Large intestine (tissue), 12 donors: Measurements from ENCODE around the gene C6orf89. TPM values are rescaled to one million over a fixed set of nuclear protein-coding genes. Genes with fewer than 3 reads are reported as not detected.

Experiments
- DNase-seq, 2 donors: peaks; one replicate each; pipeline versions ENCODE4 v3.0.0 to v3.0.0-alpha.2; 2013
- H3K27ac ChIP-seq: one replicate; pipeline ENCODE4 v1.5.1; 2013; ENCODE audit warnings: low read length
- H3K27me3 ChIP-seq: 2 replicates; pipeline ENCODE4 v1.6.1; 2013; ENCODE audit warnings: low read length; ENCODE audit not compliant: control insufficient read depth, insufficient read depth
- H3K36me3 ChIP-seq: 2 replicates; pipeline ENCODE4 v1.6.1; 2013; ENCODE audit warnings: low read length; ENCODE audit not compliant: control insufficient read depth, insufficient read depth
- H3K4me1 ChIP-seq: one replicate; pipeline ENCODE4 v1.6.1; 2013; ENCODE audit warnings: low read length; ENCODE audit not compliant: control insufficient read depth, insufficient read depth
- H3K4me3 ChIP-seq: one replicate; pipeline ENCODE4 v1.5.1; 2013; ENCODE audit warnings: low read length
- H3K9me3 ChIP-seq: one replicate; pipeline ENCODE4 v1.6.1; 2013; ENCODE audit warnings: mild to moderate bottlenecking, low read depth, low read length, moderate library complexity; ENCODE audit not compliant: control insufficient read depth
- WGBS: methylation state at CpG from one replicate; pipeline ENCODE4 v1.1.5; 2013; ENCODE audit warnings: low lambda C conversion rate; ENCODE audit not compliant: insufficient coverage; 5-methylcytosine and 5-hydroxymethylcytosine counted together
- long read RNA-seq, 11 donors: transcript quantifications; one replicate each; lab custom pipeline, GENCODE V29; 2026
- polyA plus RNA-seq: library from polyadenylated mRNA; unstranded; fragments of 120-200 nt; gene quantifications from one replicate; pipeline ENCODE4 v1.2.1, GENCODE V29; 2013

Gene C6orf89, protein sequence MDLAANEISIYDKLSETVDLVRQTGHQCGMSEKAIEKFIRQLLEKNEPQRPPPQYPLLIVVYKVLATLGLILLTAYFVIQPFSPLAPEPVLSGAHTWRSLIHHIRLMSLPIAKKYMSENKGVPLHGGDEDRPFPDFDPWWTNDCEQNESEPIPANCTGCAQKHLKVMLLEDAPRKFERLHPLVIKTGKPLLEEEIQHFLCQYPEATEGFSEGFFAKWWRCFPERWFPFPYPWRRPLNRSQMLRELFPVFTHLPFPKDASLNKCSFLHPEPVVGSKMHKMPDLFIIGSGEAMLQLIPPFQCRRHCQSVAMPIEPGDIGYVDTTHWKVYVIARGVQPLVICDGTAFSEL
- 35.5 TPM for polyA plus RNA-seq
- long read RNA-seq, donor 1, full-length matches to known transcripts, result 6 of 6 reads
- long read RNA-seq, donor 1, partial matches to known transcripts, result 0 of 6 reads
- long read RNA-seq, donor 1, other reads (novel, unspliced or antisense), result 0 of 6 reads
- long read RNA-seq, donor 2, full-length matches to known transcripts, result 14 of 14 reads
- long read RNA-seq, donor 2, partial matches to known transcripts, result 0 of 14 reads
- long read RNA-seq, donor 2, other reads (novel, unspliced or antisense), result 0 of 14 reads
- long read RNA-seq, donor 3, full-length matches to known transcripts, result 15 of 15 reads
- long read RNA-seq, donor 3, partial matches to known transcripts, result 0 of 15 reads
- long read RNA-seq, donor 3, other reads (novel, unspliced or antisense), result 0 of 15 reads
- long read RNA-seq, donor 4, partial matches to known transcripts, result 0 of 3 reads
- long read RNA-seq, donor 4, other reads (novel, unspliced or antisense), result 0 of 3 reads
- long read RNA-seq, donor 5, full-length matches to known transcripts, result 5 of 5 reads
- long read RNA-seq, donor 5, partial matches to known transcripts, result 0 of 5 reads
- long read RNA-seq, donor 5, other reads (novel, unspliced or antisense), result 0 of 5 reads
- long read RNA-seq, donor 6, full-length matches to known transcripts, result 11 of 11 reads
- long read RNA-seq, donor 6, partial matches to known transcripts, result 0 of 11 reads
- long read RNA-seq, donor 6, other reads (novel, unspliced or antisense), result 0 of 11 reads
- long read RNA-seq, donor 7, transcript C6orf89-201 (8 exons, 1,309 nt), result major isoform, 5 of 5 reads
- long read RNA-seq, donor 7, partial matches to known transcripts, result 0 of 5 reads
- long read RNA-seq, donor 7, other reads (novel, unspliced or antisense), result 0 of 5 reads
- long read RNA-seq, donor 8, full-length matches to known transcripts, result 8 of 15 reads
- long read RNA-seq, donor 8, partial matches to known transcripts, result 7 of 15 reads
- long read RNA-seq, donor 8, other reads (novel, unspliced or antisense), result 0 of 15 reads
- long read RNA-seq, donor 9, full-length matches to known transcripts, result 10 of 19 reads
- long read RNA-seq, donor 9, partial matches to known transcripts, result 9 of 19 reads
- long read RNA-seq, donor 9, other reads (novel, unspliced or antisense), result 0 of 19 reads
- long read RNA-seq, donor 10, full-length matches to known transcripts, result 7 of 7 reads
- long read RNA-seq, donor 10, partial matches to known transcripts, result 0 of 7 reads
- long read RNA-seq, donor 10, other reads (novel, unspliced or antisense), result 0 of 7 reads
- long read RNA-seq, donor 11, full-length matches to known transcripts, result 7 of 7 reads
- long read RNA-seq, donor 11, partial matches to known transcripts, result 0 of 7 reads
- long read RNA-seq, donor 11, other reads (novel, unspliced or antisense), result 0 of 7 reads

DNA sequence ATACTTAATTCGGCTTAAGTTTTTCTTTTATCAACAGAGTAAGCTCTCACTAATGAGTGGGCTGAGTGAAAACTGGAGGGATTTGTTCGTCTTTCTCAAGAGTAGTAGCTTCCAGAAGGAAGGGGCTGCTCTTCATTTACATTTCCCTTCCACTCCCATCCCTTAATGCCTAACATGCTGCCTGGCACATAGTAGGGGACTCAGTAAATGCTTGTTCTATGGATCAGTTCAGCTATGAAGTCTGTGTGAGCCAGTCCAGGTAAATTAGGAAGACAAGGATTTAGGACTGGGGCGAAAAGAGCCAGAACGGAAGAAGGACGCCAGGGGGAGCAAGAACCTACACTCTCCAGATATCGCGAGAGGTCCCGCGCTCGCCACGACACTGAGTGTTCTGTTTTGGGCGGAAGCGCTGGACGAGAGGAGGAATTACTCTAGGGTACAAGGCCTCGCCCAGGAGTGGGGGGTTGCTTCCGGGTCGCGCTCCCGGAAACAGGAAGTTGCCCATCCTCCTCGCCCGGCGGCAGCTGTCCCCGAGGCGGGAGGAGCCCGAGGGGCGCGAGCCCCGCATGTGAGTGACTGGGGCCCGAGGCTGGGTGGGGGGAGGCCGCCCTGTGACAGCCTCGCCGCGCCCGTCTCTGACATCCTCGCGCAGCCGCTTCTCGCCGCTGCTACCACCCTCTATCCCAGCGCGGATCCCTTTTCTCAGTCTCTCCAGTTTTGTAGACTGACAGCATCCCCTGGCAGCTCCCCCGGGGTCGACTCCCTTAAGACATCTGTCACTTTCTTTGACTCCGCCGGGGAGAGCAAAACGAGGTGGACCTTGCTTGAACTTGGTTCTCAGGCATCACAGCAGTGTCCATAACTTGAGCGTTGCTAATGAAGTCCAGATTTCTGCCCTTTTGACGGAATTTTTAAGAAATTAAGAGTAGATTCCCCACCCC, at the start of gene C6orf89:
Gene C6orf89, plus strand, starts transcription at position 492 of the 941 bp plus-strand sequence. CDS start 13,493 bp downstream, outside the sequence.
- Histone ChIP-seq H3K4me3 (peak within 1 kb of the TSS; percentile 96), H3K4me1 (peaks cover 7% of the 10 kb centered on the region), H3K36me3 (no peaks in the 10 kb centered on the region), H3K9me3 (no peaks in the 10 kb centered on the region), H3K27ac (peak within 1 kb of the TSS; percentile 76), H3K27me3 (no peaks in the 10 kb centered on the region)
- DNase-seq, result peak; percentile 96 to 97
- 15% methylated on average over 4 of the region's 48 CpGs for WGBS

DNA sequence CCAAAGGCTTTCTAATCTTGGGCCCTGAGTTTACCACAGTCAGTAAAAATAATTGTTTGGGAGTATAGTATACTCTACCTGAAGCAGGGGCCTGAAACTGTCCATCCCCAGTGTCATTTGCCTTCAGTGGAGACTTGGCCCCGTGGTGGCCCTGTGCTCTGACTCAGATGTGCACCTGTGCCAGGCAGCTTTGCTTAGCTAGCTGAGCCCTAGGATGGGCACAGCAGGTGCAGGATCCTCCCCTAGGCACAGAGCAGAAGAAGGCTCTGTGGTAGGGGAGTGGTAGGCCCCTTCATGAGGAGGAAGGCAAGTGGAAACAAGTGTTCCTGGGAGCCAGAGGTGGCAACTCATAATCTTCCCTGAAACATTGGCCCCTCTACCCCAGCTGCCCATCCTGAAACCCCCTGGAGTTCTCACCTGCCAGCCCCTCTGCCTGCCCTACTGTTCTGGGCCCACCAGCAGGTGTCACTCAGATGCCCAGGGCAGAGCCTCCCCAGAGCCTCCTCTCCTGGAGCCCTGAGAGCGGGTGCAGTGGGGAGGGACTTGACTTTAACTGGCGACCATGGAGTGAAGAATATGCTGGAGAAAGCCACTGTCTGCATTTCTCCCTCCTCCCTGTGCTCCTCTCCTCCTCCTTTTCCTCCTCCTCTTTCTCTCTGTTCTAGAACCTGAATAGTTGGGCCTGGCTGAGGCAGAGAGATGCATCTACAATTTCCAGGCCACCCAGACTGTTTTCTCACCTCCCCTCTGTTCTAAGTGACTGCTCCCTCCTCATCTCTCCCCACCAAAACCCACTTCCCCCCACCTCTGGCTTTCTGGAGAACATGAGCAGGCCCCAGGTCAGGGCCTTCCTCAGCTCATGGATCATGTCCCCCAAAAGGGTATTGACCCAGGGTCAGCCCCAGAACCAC, 49.4 kb upstream of the C6orf89 start:
- Histone ChIP-seq H3K9me3 (peaks cover 12% of the 10 kb centered on the region), H3K27me3 (peaks cover 42% of the 10 kb centered on the region), H3K27ac (no peak overlapping the region), H3K36me3 (no peaks in the 10 kb centered on the region), H3K4me3 (no peak overlapping the region), H3K4me1 (peaks cover 15% of the 10 kb centered on the region)
- no peak for DNase-seq
- WGBS, result no CpG with 5 or more reads among the region's 3 CpGs

DNA sequence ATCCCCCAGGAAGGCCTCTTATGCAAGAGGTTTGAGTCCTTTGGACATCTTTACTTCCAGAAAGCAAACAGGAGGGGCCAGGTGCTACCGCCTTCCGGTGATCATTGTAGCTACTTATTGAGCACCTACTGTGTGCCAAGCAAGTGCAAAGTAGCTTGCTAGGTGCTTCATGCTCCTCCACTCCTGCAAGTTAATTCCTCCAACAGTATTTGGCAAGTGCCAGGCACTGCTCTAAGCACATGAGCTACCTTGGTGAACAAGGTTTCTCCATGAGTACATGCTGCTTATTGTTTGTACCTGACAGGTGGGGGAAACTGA, 48.8 kb upstream of the C6orf89 start:
- Histone ChIP-seq H3K4me3 (no peak overlapping the region), H3K36me3 (no peaks in the 10 kb centered on the region), H3K4me1 (peaks cover 15% of the 10 kb centered on the region), H3K9me3 (peaks cover 12% of the 10 kb centered on the region), H3K27ac (no peak overlapping the region), H3K27me3 (peaks cover 44% of the 10 kb centered on the region)
- no CpG with 5 or more reads among the region's 2 CpGs for WGBS
- DNase-seq, result no peak

DNA sequence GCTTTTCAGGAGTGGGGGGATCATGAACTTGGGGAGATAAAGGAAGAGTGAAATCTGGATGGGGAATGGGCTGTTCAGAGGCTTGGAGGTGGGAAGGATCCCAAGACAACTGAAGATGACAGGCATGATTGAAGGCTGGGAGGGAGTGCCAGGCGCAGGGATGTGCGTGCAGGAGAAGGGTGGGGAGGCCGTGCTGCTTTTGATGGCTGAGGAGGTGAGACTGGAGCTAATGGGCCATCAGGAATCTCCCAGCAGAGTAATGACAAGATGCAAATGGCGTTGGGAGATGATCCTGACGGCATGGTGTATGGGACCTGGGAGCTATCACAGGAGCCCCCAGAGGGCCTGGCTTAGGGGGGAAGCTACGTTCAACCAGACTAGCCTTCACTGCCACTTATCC, 48.1 kb upstream of the C6orf89 start:
- Histone ChIP-seq H3K27ac (no peak overlapping the region), H3K36me3 (no peaks in the 10 kb centered on the region), H3K27me3 (peaks cover 44% of the 10 kb centered on the region), H3K4me3 (no peak overlapping the region), H3K9me3 (peaks cover 12% of the 10 kb centered on the region), H3K4me1 (peaks cover 15% of the 10 kb centered on the region)
- DNase-seq, result no peak
- no CpG with 5 or more reads among the region's 6 CpGs for WGBS

DNA sequence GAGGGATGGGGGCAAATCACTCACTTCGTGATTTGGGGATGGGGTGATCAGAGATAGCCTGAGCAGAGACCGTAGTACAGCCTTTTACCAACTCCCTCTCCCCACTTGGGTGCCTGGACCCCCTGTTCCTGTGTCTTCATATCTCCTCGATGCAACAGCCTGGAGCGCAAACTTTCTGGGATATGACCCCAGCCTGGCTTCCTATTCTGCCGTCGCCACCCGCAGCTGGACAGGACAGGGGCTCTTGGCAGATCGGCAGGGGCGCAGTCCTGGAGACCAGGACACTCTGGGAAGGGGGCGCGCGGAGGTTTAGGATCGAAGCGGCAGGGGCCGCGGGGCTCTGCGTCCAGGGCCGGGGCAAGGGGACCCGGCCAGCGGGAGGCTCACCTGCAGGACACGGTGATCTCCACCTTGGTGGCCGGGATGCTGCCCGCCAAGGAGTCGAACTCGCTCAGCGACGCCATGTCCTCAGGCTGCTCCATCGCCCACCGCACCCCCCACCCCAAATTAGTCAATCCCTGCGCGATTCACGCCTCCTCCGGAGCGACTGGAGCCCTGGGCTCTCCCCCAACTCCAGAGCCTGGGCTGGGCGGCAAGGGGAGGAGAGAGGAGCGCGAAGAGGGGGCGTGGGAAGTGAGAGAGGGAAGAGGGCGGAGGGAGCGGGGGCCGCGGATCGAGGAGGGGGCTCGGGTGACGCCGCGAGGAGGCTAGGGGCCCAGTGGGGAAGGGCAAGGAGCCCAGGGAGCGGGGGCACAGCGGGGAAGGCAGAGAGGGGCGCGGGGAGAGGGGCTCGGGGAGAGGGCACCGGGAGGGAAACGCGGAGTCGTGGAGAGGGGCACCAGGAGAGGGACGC, 46.6 kb upstream of the C6orf89 start, which contains the start of gene CPNE5:
Gene CPNE5, minus strand, starts transcription at position 549 of the 853 bp plus-strand sequence. Its CDS starts 67 bp downstream, at position 482.
- peak in 1 of 2 donors; percentile 28 for DNase-seq
- Histone ChIP-seq H3K9me3 (peaks cover 12% of the 10 kb centered on the region), H3K4me3 (peak within 1 kb of the TSS; percentile 34), H3K4me1 (peaks cover 15% of the 10 kb centered on the region), H3K36me3 (no peaks in the 10 kb centered on the region), H3K27me3 (peaks cover 44% of the 10 kb centered on the region), H3K27ac (no peak within 1 kb of the TSS)
- no CpG with 5 or more reads among the region's 57 CpGs for WGBS

DNA sequence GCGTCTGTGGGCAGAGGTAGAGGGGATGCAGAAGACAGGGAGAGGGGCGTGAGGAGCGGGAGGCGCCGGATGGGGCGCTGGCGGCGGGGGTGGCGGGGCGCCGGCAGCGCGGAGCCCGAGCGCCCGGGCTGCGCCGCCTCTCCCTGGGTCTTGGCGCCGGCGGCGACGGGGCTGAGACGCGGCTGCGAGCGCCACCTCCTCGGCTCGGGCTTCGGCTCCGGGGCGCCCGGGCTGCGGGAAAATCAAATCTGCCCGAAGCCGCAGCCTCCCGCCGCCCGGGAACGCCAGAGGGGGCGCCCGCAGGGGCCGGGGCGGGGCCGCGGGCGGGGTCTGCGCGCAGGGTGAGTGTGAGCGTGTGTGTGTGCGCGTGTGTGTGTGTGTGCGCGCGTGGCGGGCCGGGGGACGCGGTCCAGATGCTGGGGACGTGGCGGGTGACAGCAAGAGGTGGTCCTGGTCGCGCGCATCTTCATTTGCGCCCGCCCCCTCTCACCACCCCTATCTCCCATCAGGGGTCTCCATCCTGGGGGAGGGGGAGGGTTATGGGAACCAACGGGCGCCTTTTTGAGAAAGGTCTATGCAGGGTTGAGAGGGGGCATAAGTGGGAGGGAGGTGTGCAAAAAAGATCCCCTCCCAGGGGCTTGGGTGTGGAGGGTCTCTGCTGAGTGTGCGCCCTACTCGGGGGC, 45.9 kb upstream of the C6orf89 start:
- H3K9me3 ChIP-seq, result peaks cover 12% of the 10 kb centered on the region
- H3K4me3 ChIP-seq, result peak overlapping the region; percentile 34
- peak in 1 of 2 donors; percentile 52 for DNase-seq
- no peaks in the 10 kb centered on the region for H3K36me3 ChIP-seq
- H3K27me3 ChIP-seq, result peaks cover 44% of the 10 kb centered on the region
- no peak overlapping the region for H3K27ac ChIP-seq
- peaks cover 15% of the 10 kb centered on the region for H3K4me1 ChIP-seq
- no CpG with 5 or more reads among the region's 70 CpGs for WGBS
